Measurements from ENCODE around the gene TAP1.

DNA sequence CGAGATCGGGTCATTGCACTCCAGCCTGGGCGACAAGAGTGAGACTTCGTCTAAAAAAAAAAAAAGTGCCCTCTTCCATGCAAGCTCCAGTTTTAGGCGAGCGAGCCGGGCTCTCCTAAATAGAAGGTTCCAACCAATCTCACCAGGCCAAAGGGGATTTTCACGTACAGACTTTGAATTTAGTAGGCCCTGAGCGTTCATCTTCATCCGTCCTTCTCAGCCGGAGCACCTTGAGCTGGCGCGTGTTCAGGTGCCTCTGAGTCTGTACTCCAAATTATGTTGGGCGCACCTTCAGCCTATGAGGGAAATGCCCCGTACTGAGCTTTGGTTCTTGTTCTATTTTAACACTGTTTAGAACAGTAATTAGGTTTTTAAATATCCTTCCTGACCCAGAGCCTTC is 14.1 kb downstream of the TAP1 start:
- TF ChIP-seq, protein P1, sequence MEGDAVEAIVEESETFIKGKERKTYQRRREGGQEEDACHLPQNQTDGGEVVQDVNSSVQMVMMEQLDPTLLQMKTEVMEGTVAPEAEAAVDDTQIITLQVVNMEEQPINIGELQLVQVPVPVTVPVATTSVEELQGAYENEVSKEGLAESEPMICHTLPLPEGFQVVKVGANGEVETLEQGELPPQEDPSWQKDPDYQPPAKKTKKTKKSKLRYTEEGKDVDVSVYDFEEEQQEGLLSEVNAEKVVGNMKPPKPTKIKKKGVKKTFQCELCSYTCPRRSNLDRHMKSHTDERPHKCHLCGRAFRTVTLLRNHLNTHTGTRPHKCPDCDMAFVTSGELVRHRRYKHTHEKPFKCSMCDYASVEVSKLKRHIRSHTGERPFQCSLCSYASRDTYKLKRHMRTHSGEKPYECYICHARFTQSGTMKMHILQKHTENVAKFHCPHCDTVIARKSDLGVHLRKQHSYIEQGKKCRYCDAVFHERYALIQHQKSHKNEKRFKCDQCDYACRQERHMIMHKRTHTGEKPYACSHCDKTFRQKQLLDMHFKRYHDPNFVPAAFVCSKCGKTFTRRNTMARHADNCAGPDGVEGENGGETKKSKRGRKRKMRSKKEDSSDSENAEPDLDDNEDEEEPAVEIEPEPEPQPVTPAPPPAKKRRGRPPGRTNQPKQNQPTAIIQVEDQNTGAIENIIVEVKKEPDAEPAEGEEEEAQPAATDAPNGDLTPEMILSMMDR (IDR thresholded peaks at IDR 0.05), result no peak
- no peak for TF ChIP-seq POLR2A (IDR thresholded peaks at IDR 0.05)
- TF ChIP-seq EP300 (IDR thresholded peaks at IDR 0.05), result no peak

Measured in tibial nerve (tissue), 4 donors.